Measurements from ENCODE around the gene CHRNB2. TPM values are rescaled to one million over a fixed set of nuclear protein-coding genes. Genes with fewer than 3 reads are reported as not detected.

Gene CHRNB2
- total RNA-seq, 1 donor from 2014 or later = not detected

- H3K9me3 Mint-ChIP-seq = no peaks in the 10 kb centered on the region
- ATAC-seq (ENCODE audit: low read depth) (no peak), DNase-seq (no peak)
- ChIA-PET POLR2A (no interaction called here), CTCF (no interaction called here)
- H3K27ac Mint-ChIP-seq = no peak overlapping the region
- H3K36me3 Mint-ChIP-seq (ENCODE audit: low read depth) = peaks cover 17% of the 10 kb centered on the region
- intact Hi-C loops (cut with micrococcal nuclease) = no loop called here
- no peak overlapping the region for H3K4me3 Mint-ChIP-seq
- no peaks in the 10 kb centered on the region for H3K4me1 Mint-ChIP-seq
- peaks cover 17% of the 10 kb centered on the region for H3K27me3 Mint-ChIP-seq
- no peak for TF ChIP-seq CTCF (IDR thresholded peaks at IDR 0.05)
These were observed 7.1 kb downstream of the CHRNB2 start for GRCh38 chr1:154574716-154575115.

GRCh38 chr1:154575147-154575927 lies 7.8 kb downstream of the CHRNB2 start:
- ChIA-PET CTCF (no interaction called here), POLR2A (no interaction called here)
- H3K4me1 Mint-ChIP-seq = no peaks in the 10 kb centered on the region
- H3K9me3 Mint-ChIP-seq = no peaks in the 10 kb centered on the region
- ATAC-seq (ENCODE audit: low read depth) (no peak), DNase-seq (no peak)
- peaks cover 23% of the 10 kb centered on the region for H3K36me3 Mint-ChIP-seq (ENCODE audit: low read depth)
- intact Hi-C loops (cut with micrococcal nuclease) = no loop called here
- H3K4me3 Mint-ChIP-seq = no peak overlapping the region
- peaks cover 16% of the 10 kb centered on the region for H3K27me3 Mint-ChIP-seq
- H3K27ac Mint-ChIP-seq = no peak overlapping the region
- TF ChIP-seq CTCF (IDR thresholded peaks at IDR 0.05) = no peak

- Mint-ChIP-seq H3K4me1 (no peaks in the 10 kb centered on the region), H3K9me3 (no peaks in the 10 kb centered on the region), H3K27ac (no peak overlapping the region), H3K36me3 (ENCODE audit: low read depth) (peaks cover 29% of the 10 kb centered on the region), H3K27me3 (peaks cover 10% of the 10 kb centered on the region), H3K4me3 (no peak overlapping the region)
- DNase-seq = no peak
- intact Hi-C loops (cut with micrococcal nuclease) = no loop called here
- CTCF ChIA-PET = interaction anchor here (1.6 kb wide), 1 partner anchor 16 kb away, joined by 4 read pairs; no protein-coding TSS in a partner anchor
- no peak for TF ChIP-seq CTCF (IDR thresholded peaks at IDR 0.05)
- POLR2A ChIA-PET = no interaction called here
- ATAC-seq (ENCODE audit: low read depth) = no peak
These were observed 8.5 kb downstream of the CHRNB2 start for GRCh38 chr1:154575951-154576566.

GRCh38 chr1:154577346-154578057 lies 9.9 kb downstream of the CHRNB2 start:
- TF ChIP-seq CTCF (IDR thresholded peaks at IDR 0.05) = no peak
- no peaks in the 10 kb centered on the region for H3K9me3 Mint-ChIP-seq
- ATAC-seq (ENCODE audit: low read depth) (no peak), DNase-seq (no peak)
- peaks cover 43% of the 10 kb centered on the region for H3K36me3 Mint-ChIP-seq (ENCODE audit: low read depth)
- POLR2A ChIA-PET = no interaction called here
- no peaks in the 10 kb centered on the region for H3K4me1 Mint-ChIP-seq
- H3K27me3 Mint-ChIP-seq = peaks cover 4% of the 10 kb centered on the region
- intact Hi-C loops (cut with micrococcal nuclease) = no loop called here
- CTCF ChIA-PET = interaction anchor here (1.6 kb wide), 1 partner anchor 18 kb away, joined by 4 read pairs; no protein-coding TSS in a partner anchor
- no peak overlapping the region for H3K4me3 Mint-ChIP-seq
- no peak overlapping the region for H3K27ac Mint-ChIP-seq

GRCh38 chr1:154578058-154578418 lies 10.5 kb downstream of the CHRNB2 start:
- peaks cover 48% of the 10 kb centered on the region for H3K36me3 Mint-ChIP-seq (ENCODE audit: low read depth)
- no peak overlapping the region for H3K4me3 Mint-ChIP-seq
- ChIA-PET CTCF (no interaction called here), POLR2A (no interaction called here)
- intact Hi-C loops (cut with micrococcal nuclease) = no loop called here
- no peaks in the 10 kb centered on the region for H3K4me1 Mint-ChIP-seq
- no peak overlapping the region for H3K27ac Mint-ChIP-seq
- peaks cover 4% of the 10 kb centered on the region for H3K27me3 Mint-ChIP-seq
- no peak for ATAC-seq (ENCODE audit: low read depth)
- H3K9me3 Mint-ChIP-seq = no peaks in the 10 kb centered on the region
- no peak for TF ChIP-seq CTCF (IDR thresholded peaks at IDR 0.05)
- DNase-seq = no peak

Measured in activated B cell treated with CpG ODN at 0.5 μM for 24 hours (primary cell).